ENCODE data around the gene MMP28. TPM values are rescaled to one million over a fixed set of nuclear protein-coding genes. Genes with fewer than 3 reads are reported as not detected.

The MMP28 gene
- total and polyA plus RNA-seq, 10 donors, result 1.1 to 5.9 (median 2.8) TPM

GRCh38 chr17:35740216-35740615 lies 55.2 kb downstream of the MMP28 start:
- Histone ChIP-seq H3K27ac (no peak overlapping the region), H3K4me3 (no peak overlapping the region), H3K4me1 (peaks cover 0 to 13% (median 8%) of the 10 kb centered on the region in 6 donors), H3K9me3 (no peaks in the 10 kb centered on the region), H3K27me3 (replicated peaks in 1 of 7) (peaks cover 0 to 51% (median 24%) of the 10 kb centered on the region in 7 donors), H3K36me3 (no peaks in the 10 kb centered on the region)
- no peak for DNase-seq
- intact Hi-C loops (cut with DNase I; ENCODE audit: low total_unique reads), result loop anchor here (10.0 kb wide), 2 partner anchors 425 to 575 kb away; no protein-coding TSS in a partner anchor
- TF ChIP-seq POLR2AphosphoS5 (IDR thresholded peaks at IDR 0.05) (no peak), CTCF (IDR thresholded peaks at IDR 0.05 in 8 of 11, conservative IDR thresholded peaks at IDR 0.05 in 3 of 11) (no peak), POLR2A (IDR thresholded peaks at IDR 0.05) (no peak)
- WGBS, 5 donors, result 83 to 92% (median 87%) methylated on average over 1 to 7 of the region's 7 CpGs

- H3K9me3 ChIP-seq, result no peaks in the 10 kb centered on the region
- H3K27me3 ChIP-seq (replicated peaks in 1 of 7), result peaks cover 0 to 38% (median 24%) of the 10 kb centered on the region in 7 donors
- no peak overlapping the region for H3K27ac ChIP-seq
- peaks cover 0 to 13% (median 8%) of the 10 kb centered on the region in 6 donors for H3K4me1 ChIP-seq
- intact Hi-C loops (cut with DNase I; ENCODE audit: low total_unique reads), result no loop called here
- no peak overlapping the region for H3K4me3 ChIP-seq
- WGBS, 5 donors, result 79 to 91% (median 82%) methylated on average over 5 of the region's 5 CpGs
- H3K36me3 ChIP-seq, result no peaks in the 10 kb centered on the region
- TF ChIP-seq CTCF (IDR thresholded peaks at IDR 0.05 in 8 of 11, conservative IDR thresholded peaks at IDR 0.05 in 3 of 11) (no peak), POLR2AphosphoS5 (IDR thresholded peaks at IDR 0.05) (no peak), POLR2A (IDR thresholded peaks at IDR 0.05) (no peak)
- DNase-seq, result no peak
Measured at GRCh38 chr17:35738519-35739133, 56.8 kb downstream of the MMP28 start.

- Histone ChIP-seq H3K36me3 (no peaks in the 10 kb centered on the region), H3K27me3 (replicated peaks in 1 of 7) (peaks cover 0 to 28% (median 7%) of the 10 kb centered on the region in 7 donors), H3K9me3 (no peaks in the 10 kb centered on the region), H3K4me1 (peaks cover 2 to 18% (median 7%) of the 10 kb centered on the region in 6 donors), H3K4me3 (no peak overlapping the region), H3K27ac (no peak overlapping the region)
- TF ChIP-seq CTCF (IDR thresholded peaks at IDR 0.05 in 8 of 11, conservative IDR thresholded peaks at IDR 0.05 in 3 of 11) (no peak), POLR2A (IDR thresholded peaks at IDR 0.05) (no peak), POLR2AphosphoS5 (IDR thresholded peaks at IDR 0.05) (no peak)
- no peak for DNase-seq
- 89 to 96% (median 92%) methylated on average over 5 of the region's 5 CpGs for WGBS, 5 donors
- intact Hi-C loops (cut with DNase I; ENCODE audit: low total_unique reads), result no loop called here
Measured at GRCh38 chr17:35736236-35736635, 59.2 kb downstream of the MMP28 start.

GRCh38 chr17:35735036-35735805 lies 60.2 kb downstream of the MMP28 start:
- Histone ChIP-seq H3K27me3 (replicated peaks in 1 of 7) (peaks cover 0 to 22% (median 0%) of the 10 kb centered on the region in 7 donors), H3K36me3 (no peaks in the 10 kb centered on the region), H3K27ac (no peak overlapping the region), H3K4me3 (no peak overlapping the region), H3K9me3 (no peaks in the 10 kb centered on the region), H3K4me1 (peaks cover 5 to 23% (median 10%) of the 10 kb centered on the region in 6 donors)
- no peak for DNase-seq
- intact Hi-C loops (cut with DNase I; ENCODE audit: low total_unique reads), result no loop called here
- TF ChIP-seq POLR2A (IDR thresholded peaks at IDR 0.05) (no peak), CTCF (IDR thresholded peaks at IDR 0.05 in 8 of 11, conservative IDR thresholded peaks at IDR 0.05 in 3 of 11) (no peak), POLR2AphosphoS5 (IDR thresholded peaks at IDR 0.05) (no peak)
- 88 to 96% (median 92%) methylated on average over 25 to 29 of the region's 29 CpGs for WGBS, 5 donors
